ENCODE results near the gene IGF2.

- no peak for TF ChIP-seq GATA2 (IDR thresholded peaks at IDR 0.05; ENCODE audit: low read depth, low read length)
- TF ChIP-seq GATA3 (IDR thresholded peaks at IDR 0.05; ENCODE audit: low read depth, low read length), result no peak
These were observed 2.8 kb downstream of the IGF2 start for GRCh38 chr11:2136209-2136951.
